GM23338 (cell line): Measurements from ENCODE around the gene UQCR11. TPM values are rescaled to one million over a fixed set of nuclear protein-coding genes. Genes with fewer than 3 reads are reported as not detected.

Experiments used
- ATAC-seq: fragments of 200-7000 bp; cut with Tn5 transposase; 3 replicates; pipeline ENCODE4 v1.9.1; 2020
- DNase-seq: peaks from one replicate; pipeline ENCODE4 v3.0.0-alpha.2; 2015; ENCODE audit warnings: low spot score
- H2AFZ ChIP-seq: fragments of 200-600 bp; sonication (generic); 2 replicates; pipeline ENCODE4 v1.8.0; 2016; ENCODE audit warnings: antibody characterized with exemption, mild to moderate bottlenecking, moderate library complexity
- H3F3A ChIP-seq: fragments of 200-600 bp; sonication (generic); replicated peaks from 2 replicates; pipeline ENCODE4 v1.8.0; 2017; ENCODE audit warnings: antibody characterized with exemption, mixed run types, low read depth
- H3K27ac ChIP-seq: fragments of 200-600 bp; sonication (generic); 2 replicates; pipeline ENCODE4 v1.6.1; 2016; ENCODE audit warnings: low read depth
- H3K27me3 ChIP-seq: fragments of 200-600 bp; sonication (generic); 2 replicates; pipeline ENCODE4 v1.8.0; 2016; ENCODE audit warnings: mild to moderate bottlenecking, mixed run types, moderate library complexity; ENCODE audit not compliant: insufficient read depth
- H3K36me3 ChIP-seq: fragments of 200-600 bp; sonication (generic); 2 replicates; pipeline ENCODE4 v1.8.0; 2016; ENCODE audit warnings: mild to moderate bottlenecking; ENCODE audit not compliant: insufficient read depth
- H3K4me1 ChIP-seq: fragments of 200-600 bp; sonication (generic); 2 replicates; pipeline ENCODE4 v1.8.0; 2016; ENCODE audit warnings: mild to moderate bottlenecking, moderate library complexity; ENCODE audit not compliant: insufficient read depth
- H3K4me2 ChIP-seq: fragments of 200-600 bp; sonication (generic); 2 replicates; pipeline ENCODE4 v1.7.1; 2017; ENCODE audit warnings: mixed run types
- H3K4me3 ChIP-seq: fragments of 200-600 bp; sonication (generic); 2 replicates; pipeline ENCODE4 v1.6.1; 2016; ENCODE audit warnings: mixed run types
- H3K79me2 ChIP-seq: fragments of 200-600 bp; sonication (generic); replicated peaks from 2 replicates; pipeline ENCODE4 v1.8.0; 2017; ENCODE audit warnings: mild to moderate bottlenecking; ENCODE audit not compliant: insufficient read depth
- H3K9me2 ChIP-seq: fragments of 200-600 bp; sonication (generic); 2 replicates; pipeline ENCODE4 v1.8.0; 2017; ENCODE audit not compliant: insufficient read depth
- H4K20me1 ChIP-seq: fragments of 200-600 bp; sonication (generic); replicated peaks from 2 replicates; pipeline ENCODE4 v1.8.0; 2017; ENCODE audit warnings: mild to moderate bottlenecking; ENCODE audit not compliant: insufficient read depth
- H3K27ac Mint-ChIP-seq: 2 replicates; pipeline ENCODE4 v1.8.0; 2020; ENCODE audit warnings: inconsistent platforms, mild to moderate bottlenecking, moderate library complexity, mixed read lengths
- H3K27me3 Mint-ChIP-seq: 3 replicates; pipeline ENCODE4 v1.8.0; 2022; ENCODE audit warnings: low read depth, mild to moderate bottlenecking, moderate library complexity, mixed read lengths, inconsistent platforms; ENCODE audit not compliant: insufficient read depth, poor library complexity
- H3K36me3 Mint-ChIP-seq: 3 replicates; pipeline ENCODE4 v1.8.0; 2021; ENCODE audit warnings: low read depth, mild to moderate bottlenecking, inconsistent platforms, moderate library complexity, mixed read lengths
- H3K4me1 Mint-ChIP-seq: 3 replicates; pipeline ENCODE4 v1.8.0; 2020; ENCODE audit warnings: mild to moderate bottlenecking, inconsistent platforms, mixed read lengths
- H3K4me3 Mint-ChIP-seq: 3 replicates; pipeline ENCODE4 v1.8.0; 2021; ENCODE audit warnings: moderate library complexity, mild to moderate bottlenecking, inconsistent platforms, mixed read lengths
- H3K9me3 Mint-ChIP-seq: 3 replicates; pipeline ENCODE4 v1.8.0; 2020; ENCODE audit warnings: moderate library complexity, mild to moderate bottlenecking, inconsistent platforms, mixed read lengths
- CREB1 ChIP-seq: fragments of 250-450 bp; sonication (Bioruptor Pico); IDR thresholded peaks from 2 replicates; pipeline ENCODE4 v1.5.0; 2020; ENCODE audit warnings: low read depth, mild to moderate bottlenecking, moderate library complexity
- ETS1 ChIP-seq: IDR thresholded peaks from 2 replicates; pipeline ENCODE4 v1.6.1; 2016; ENCODE audit warnings: antibody characterized with exemption
- EZH2 ChIP-seq: fragments of 200-600 bp; sonication (generic); IDR thresholded peaks from one replicate; pipeline ENCODE4 v1.8.0; 2017; ENCODE audit warnings: antibody characterized with exemption, mild to moderate bottlenecking, low read depth; ENCODE audit not compliant: unreplicated experiment
- EZH2phosphoT487 ChIP-seq: fragments of 200-600 bp; sonication (generic); IDR thresholded peaks from one replicate; pipeline ENCODE4 v1.8.1; 2018; ENCODE audit warnings: antibody characterized with exemption; ENCODE audit not compliant: unreplicated experiment
- JUNB ChIP-seq: IDR thresholded peaks from one replicate; pipeline ENCODE4 v1.6.1; 2016; ENCODE audit warnings: antibody characterized with exemption; ENCODE audit not compliant: unreplicated experiment
- NANOG ChIP-seq: IDR thresholded peaks from 2 replicates; pipeline ENCODE4 v1.6.1; 2016; ENCODE audit warnings: antibody characterized with exemption, borderline replicate concordance
- POLR2AphosphoS5 ChIP-seq: IDR thresholded peaks from 2 replicates; pipeline ENCODE4 v1.6.1; 2016; ENCODE audit warnings: antibody characterized with exemption, low read depth
- STAT1 ChIP-seq: IDR thresholded peaks from one replicate; pipeline ENCODE4 v1.6.1; 2016; ENCODE audit warnings: antibody characterized with exemption; ENCODE audit not compliant: unreplicated experiment
- ZNF114 ChIP-seq: fragments of 250-450 bp; sonication (Bioruptor Pico); IDR thresholded peaks from 2 replicates; pipeline ENCODE4 v1.5.0; 2020; ENCODE audit warnings: mild to moderate bottlenecking, moderate library complexity
- ZNF331 ChIP-seq: fragments of 250-450 bp; sonication (Bioruptor Pico); IDR thresholded peaks from 2 replicates; pipeline ENCODE4 v1.5.0; 2020; ENCODE audit warnings: low read depth, mild to moderate bottlenecking, moderate library complexity
- polyA plus RNA-seq: library from polyadenylated mRNA; unstranded; fragments of >200 nt; fragmentation: Nextera tagmentation; extraction: Ambion mirVana; gene quantifications from 2 replicates; pipeline ENCODE4 v1.2.1, GENCODE V29; 2016
- total RNA-seq: library from RNA; depleted of rRNA; stranded (reverse); fragments of >200 nt; shearing (Covaris generic); gene quantifications from 2 replicates; pipeline ENCODE4 v1.2.3, GENCODE V29; 2014
- TF ChIP-seq, protein P1 (sequence below): IDR thresholded peaks from one replicate; pipeline ENCODE4 v1.6.1; 2018; ENCODE audit warnings: antibody characterized with exemption; ENCODE audit not compliant: unreplicated experiment
- TF ChIP-seq, protein P2 (sequence below): fragments of 250-450 bp; sonication (Bioruptor Pico); IDR thresholded peaks from 2 replicates; pipeline ENCODE4 v1.5.0; 2020; ENCODE audit warnings: mild to moderate bottlenecking, moderate library complexity
- TF ChIP-seq, protein P3 (sequence below), 2 experiments: fragments of 200-600 bp in 1 of 2; sonication (generic) in 1 of 2; conservative IDR thresholded peaks; 2 replicates each; pipeline versions ENCODE4 v1.5.1 to v1.6.1; 2016 to 2017; ENCODE audit warnings: antibody characterized with exemption in 2 of 2, low read depth in 2 of 2, mild to moderate bottlenecking in 2 of 2, moderate library complexity in 1 of 2

The UQCR11 gene
- total and polyA plus RNA-seq, 2 experiments from 2014 or later: 46.4 to 413 TPM

DNA sequence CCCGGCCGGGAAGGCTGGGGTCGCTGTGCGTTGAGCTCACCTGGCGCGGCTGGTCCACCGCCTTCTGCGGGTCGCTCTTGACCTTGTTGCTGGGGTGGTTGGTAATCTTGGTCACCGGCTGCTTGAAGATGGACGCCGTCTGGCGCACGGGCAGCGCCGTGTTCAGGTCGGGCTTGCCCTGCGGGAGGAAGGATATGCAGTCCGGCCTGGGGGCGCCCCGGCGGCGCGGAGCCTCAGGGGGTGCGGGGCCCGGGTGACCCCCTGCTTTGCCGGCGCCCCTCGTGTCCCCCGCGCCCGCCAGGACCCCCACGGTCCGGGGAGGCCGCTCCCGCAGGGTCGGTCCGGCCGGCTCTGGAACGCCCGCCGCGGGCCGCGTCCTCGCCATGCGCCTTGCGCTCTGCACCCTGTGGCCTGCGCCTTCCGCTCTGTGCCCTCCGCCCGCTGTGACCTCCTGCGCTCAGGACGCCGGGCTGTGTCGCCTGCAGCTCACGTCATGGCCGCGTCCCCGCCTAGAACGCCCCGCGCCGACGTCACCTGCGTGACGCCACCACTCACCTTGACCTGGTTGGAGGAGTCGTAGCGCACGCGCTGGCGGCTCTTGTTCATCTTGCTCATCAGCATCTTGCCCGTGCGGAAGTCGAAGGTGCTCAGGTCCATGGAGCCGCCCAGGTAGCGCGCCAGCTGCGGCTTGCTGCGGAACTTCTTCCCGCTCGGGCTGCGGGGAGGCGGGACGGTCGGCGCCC lies 20.6 kb downstream of the UQCR11 start:
- Histone ChIP-seq H3K27me3 (no peaks in the 10 kb centered on the region), H3K4me3 (no peak overlapping the region), H4K20me1 (peaks cover 19% of the 10 kb centered on the region), H3K36me3 (no peaks in the 10 kb centered on the region; the same call in 1 of the 2 replicates), H3K9me2 (no peaks in the 10 kb centered on the region), H3K4me2 (no peak overlapping the region), H3K27ac (no peak overlapping the region), H3K4me1 (no peaks in the 10 kb centered on the region), H3F3A (peaks cover 2% of the 10 kb centered on the region; the same call in 1 of the 2 replicates), H2AFZ (no peak overlapping the region), H3K79me2 (peaks cover 39% of the 10 kb centered on the region)
- ATAC-seq: no peak
- H3K27me3 Mint-ChIP-seq: peaks cover 8% of the 10 kb centered on the region
- no peak for DNase-seq
- H3K4me3 Mint-ChIP-seq: no peak overlapping the region
- H3K4me1 Mint-ChIP-seq: no peaks in the 10 kb centered on the region; the same call in 1 of the 3 replicates
- no peaks in the 10 kb centered on the region for H3K9me3 Mint-ChIP-seq
- peaks cover 66% of the 10 kb centered on the region for H3K36me3 Mint-ChIP-seq
- TF ChIP-seq ZNF114 (CRISPR knock-in tag) (no peak), STAT1 (no peak), NANOG (no peak), ETS1 (no peak), JUNB (no peak), POLR2AphosphoS5 (no peak), EZH2 (no peak), EZH2phosphoT487 (no peak), ZNF331 (CRISPR knock-in tag) (no peak), CREB1 (CRISPR knock-in tag) (no peak)
- TF ChIP-seq, protein P1, sequence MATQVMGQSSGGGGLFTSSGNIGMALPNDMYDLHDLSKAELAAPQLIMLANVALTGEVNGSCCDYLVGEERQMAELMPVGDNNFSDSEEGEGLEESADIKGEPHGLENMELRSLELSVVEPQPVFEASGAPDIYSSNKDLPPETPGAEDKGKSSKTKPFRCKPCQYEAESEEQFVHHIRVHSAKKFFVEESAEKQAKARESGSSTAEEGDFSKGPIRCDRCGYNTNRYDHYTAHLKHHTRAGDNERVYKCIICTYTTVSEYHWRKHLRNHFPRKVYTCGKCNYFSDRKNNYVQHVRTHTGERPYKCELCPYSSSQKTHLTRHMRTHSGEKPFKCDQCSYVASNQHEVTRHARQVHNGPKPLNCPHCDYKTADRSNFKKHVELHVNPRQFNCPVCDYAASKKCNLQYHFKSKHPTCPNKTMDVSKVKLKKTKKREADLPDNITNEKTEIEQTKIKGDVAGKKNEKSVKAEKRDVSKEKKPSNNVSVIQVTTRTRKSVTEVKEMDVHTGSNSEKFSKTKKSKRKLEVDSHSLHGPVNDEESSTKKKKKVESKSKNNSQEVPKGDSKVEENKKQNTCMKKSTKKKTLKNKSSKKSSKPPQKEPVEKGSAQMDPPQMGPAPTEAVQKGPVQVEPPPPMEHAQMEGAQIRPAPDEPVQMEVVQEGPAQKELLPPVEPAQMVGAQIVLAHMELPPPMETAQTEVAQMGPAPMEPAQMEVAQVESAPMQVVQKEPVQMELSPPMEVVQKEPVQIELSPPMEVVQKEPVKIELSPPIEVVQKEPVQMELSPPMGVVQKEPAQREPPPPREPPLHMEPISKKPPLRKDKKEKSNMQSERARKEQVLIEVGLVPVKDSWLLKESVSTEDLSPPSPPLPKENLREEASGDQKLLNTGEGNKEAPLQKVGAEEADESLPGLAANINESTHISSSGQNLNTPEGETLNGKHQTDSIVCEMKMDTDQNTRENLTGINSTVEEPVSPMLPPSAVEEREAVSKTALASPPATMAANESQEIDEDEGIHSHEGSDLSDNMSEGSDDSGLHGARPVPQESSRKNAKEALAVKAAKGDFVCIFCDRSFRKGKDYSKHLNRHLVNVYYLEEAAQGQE: no peak
- TF ChIP-seq, protein P2, sequence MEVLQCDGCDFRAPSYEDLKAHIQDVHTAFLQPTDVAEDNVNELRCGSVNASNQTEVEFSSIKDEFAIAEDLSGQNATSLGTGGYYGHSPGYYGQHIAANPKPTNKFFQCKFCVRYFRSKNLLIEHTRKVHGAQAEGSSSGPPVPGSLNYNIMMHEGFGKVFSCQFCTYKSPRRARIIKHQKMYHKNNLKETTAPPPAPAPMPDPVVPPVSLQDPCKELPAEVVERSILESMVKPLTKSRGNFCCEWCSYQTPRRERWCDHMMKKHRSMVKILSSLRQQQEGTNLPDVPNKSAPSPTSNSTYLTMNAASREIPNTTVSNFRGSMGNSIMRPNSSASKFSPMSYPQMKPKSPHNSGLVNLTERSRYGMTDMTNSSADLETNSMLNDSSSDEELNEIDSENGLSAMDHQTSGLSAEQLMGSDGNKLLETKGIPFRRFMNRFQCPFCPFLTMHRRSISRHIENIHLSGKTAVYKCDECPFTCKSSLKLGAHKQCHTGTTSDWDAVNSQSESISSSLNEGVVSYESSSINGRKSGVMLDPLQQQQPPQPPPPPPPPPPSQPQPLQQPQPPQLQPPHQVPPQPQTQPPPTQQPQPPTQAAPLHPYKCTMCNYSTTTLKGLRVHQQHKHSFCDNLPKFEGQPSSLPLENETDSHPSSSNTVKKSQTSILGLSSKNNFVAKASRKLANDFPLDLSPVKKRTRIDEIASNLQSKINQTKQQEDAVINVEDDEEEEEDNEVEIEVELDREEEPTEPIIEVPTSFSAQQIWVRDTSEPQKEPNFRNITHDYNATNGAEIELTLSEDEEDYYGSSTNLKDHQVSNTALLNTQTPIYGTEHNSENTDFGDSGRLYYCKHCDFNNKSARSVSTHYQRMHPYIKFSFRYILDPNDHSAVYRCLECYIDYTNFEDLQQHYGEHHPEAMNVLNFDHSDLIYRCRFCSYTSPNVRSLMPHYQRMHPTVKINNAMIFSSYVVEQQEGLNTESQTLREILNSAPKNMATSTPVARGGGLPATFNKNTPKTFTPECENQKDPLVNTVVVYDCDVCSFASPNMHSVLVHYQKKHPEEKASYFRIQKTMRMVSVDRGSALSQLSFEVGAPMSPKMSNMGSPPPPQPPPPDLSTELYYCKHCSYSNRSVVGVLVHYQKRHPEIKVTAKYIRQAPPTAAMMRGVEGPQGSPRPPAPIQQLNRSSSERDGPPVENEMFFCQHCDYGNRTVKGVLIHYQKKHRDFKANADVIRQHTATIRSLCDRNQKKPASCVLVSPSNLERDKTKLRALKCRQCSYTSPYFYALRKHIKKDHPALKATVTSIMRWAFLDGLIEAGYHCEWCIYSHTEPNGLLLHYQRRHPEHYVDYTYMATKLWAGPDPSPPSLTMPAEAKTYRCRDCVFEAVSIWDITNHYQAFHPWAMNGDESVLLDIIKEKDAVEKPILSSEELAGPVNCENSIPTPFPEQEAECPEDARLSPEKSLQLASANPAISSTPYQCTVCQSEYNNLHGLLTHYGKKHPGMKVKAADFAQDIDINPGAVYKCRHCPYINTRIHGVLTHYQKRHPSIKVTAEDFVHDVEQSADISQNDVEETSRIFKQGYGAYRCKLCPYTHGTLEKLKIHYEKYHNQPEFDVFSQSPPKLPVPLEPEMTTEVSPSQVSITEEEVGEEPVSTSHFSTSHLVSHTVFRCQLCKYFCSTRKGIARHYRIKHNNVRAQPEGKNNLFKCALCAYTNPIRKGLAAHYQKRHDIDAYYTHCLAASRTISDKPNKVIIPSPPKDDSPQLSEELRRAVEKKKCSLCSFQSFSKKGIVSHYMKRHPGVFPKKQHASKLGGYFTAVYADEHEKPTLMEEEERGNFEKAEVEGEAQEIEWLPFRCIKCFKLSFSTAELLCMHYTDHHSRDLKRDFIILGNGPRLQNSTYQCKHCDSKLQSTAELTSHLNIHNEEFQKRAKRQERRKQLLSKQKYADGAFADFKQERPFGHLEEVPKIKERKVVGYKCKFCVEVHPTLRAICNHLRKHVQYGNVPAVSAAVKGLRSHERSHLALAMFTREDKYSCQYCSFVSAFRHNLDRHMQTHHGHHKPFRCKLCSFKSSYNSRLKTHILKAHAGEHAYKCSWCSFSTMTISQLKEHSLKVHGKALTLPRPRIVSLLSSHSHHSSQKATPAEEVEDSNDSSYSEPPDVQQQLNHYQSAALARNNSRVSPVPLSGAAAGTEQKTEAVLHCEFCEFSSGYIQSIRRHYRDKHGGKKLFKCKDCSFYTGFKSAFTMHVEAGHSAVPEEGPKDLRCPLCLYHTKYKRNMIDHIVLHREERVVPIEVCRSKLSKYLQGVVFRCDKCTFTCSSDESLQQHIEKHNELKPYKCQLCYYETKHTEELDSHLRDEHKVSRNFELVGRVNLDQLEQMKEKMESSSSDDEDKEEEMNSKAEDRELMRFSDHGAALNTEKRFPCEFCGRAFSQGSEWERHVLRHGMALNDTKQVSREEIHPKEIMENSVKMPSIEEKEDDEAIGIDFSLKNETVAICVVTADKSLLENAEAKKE (CRISPR knock-in tag): no peak
- TF ChIP-seq, protein P3, sequence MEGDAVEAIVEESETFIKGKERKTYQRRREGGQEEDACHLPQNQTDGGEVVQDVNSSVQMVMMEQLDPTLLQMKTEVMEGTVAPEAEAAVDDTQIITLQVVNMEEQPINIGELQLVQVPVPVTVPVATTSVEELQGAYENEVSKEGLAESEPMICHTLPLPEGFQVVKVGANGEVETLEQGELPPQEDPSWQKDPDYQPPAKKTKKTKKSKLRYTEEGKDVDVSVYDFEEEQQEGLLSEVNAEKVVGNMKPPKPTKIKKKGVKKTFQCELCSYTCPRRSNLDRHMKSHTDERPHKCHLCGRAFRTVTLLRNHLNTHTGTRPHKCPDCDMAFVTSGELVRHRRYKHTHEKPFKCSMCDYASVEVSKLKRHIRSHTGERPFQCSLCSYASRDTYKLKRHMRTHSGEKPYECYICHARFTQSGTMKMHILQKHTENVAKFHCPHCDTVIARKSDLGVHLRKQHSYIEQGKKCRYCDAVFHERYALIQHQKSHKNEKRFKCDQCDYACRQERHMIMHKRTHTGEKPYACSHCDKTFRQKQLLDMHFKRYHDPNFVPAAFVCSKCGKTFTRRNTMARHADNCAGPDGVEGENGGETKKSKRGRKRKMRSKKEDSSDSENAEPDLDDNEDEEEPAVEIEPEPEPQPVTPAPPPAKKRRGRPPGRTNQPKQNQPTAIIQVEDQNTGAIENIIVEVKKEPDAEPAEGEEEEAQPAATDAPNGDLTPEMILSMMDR (conservative IDR thresholded peaks at IDR 0.05; ENCODE audit: low read depth in 2 of 2): no peak
- H3K27ac Mint-ChIP-seq: no peak overlapping the region
